ENCODE results near the gene GLIS1. TPM values are rescaled to one million over a fixed set of nuclear protein-coding genes. Genes with fewer than 3 reads are reported as not detected.

The GLIS1 gene
- total RNA-seq, 2 donors from 2014 or later: 0.20 to 0.22 TPM

DNA sequence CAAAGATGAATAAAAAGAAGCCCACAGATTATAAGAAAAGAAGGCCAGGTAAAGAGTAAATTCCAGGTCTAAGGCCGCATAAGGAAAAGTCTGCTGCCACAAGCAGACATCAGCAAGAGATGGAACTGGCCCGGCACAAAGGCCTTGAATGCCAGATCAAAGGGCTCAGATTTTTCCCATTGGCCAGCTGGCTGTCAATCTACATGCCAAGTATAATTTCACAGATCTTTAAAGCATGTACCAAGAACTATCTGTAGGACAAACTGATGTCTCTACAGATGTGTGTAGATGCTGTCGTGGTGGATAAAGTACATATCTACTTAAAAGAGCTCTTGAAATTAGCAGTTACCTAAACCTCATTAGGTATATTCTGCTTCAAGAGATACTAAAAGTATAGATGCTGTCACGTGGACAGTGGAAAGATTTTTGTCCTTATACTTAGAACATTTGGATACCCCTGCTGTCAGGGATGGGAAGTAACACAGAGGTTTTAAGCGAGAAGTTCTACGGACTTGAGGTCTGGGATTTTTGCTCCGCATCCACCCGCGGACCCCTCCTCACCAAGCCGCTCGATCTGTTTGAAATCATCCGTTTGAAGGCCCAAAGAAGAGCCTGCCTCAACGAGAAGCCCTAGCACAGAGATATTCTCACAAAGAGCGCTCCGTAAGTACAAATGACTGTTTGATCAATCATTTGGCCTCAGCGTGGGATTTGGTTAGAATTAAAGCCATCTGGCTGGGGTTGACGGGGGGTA is 10.1 kb downstream of the GLIS1 start:
- no peak for TF ChIP-seq CTCF (IDR thresholded peaks at IDR 0.05)
- no peaks in the 10 kb centered on the region for H3K27me3 ChIP-seq
- H3K9me3 ChIP-seq: no peaks in the 10 kb centered on the region
- H3K4me1 ChIP-seq: no peaks in the 10 kb centered on the region
- H3K27ac ChIP-seq: no peak overlapping the region
- no peak overlapping the region for H3K4me3 ChIP-seq
- no peaks in the 10 kb centered on the region for H3K36me3 ChIP-seq
- no peak for DNase-seq (ENCODE audit: low spot score)

DNA sequence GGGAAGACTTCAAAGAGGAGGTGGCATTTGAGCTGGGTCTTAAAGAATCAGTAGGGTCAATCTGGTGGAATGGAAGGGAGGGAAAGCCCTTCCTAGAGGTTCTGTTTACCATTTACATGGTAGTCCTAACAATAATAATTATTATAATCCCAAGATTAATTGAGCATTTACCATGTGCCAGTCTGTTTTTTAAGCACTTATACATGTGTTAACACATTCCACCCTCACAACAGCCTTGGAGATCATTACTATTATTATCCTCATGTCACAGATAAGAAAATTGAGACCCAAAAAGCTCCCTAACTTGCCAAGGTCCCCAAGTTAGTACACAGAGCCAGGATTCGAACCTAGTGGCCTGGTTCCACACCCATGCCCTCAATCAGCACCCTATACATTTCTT is 10.8 kb downstream of the GLIS1 start:
- no peak for TF ChIP-seq CTCF (IDR thresholded peaks at IDR 0.05)
- Histone ChIP-seq H3K9me3 (no peaks in the 10 kb centered on the region), H3K4me1 (no peaks in the 10 kb centered on the region), H3K36me3 (no peaks in the 10 kb centered on the region), H3K4me3 (no peak overlapping the region), H3K27ac (no peak overlapping the region), H3K27me3 (no peaks in the 10 kb centered on the region)
- DNase-seq (ENCODE audit: low spot score): no peak

- Histone ChIP-seq H3K4me3 (no peak overlapping the region), H3K4me1 (no peaks in the 10 kb centered on the region), H3K27me3 (no peaks in the 10 kb centered on the region), H3K36me3 (no peaks in the 10 kb centered on the region), H3K27ac (no peak overlapping the region), H3K9me3 (no peaks in the 10 kb centered on the region)
- no peak for TF ChIP-seq CTCF (IDR thresholded peaks at IDR 0.05)
- no peak for DNase-seq (ENCODE audit: low spot score)
Measured at GRCh38 chr1:53727461-53728092, 11.4 kb downstream of the GLIS1 start.

- no peaks in the 10 kb centered on the region for H3K36me3 ChIP-seq
- no peaks in the 10 kb centered on the region for H3K9me3 ChIP-seq
- no peaks in the 10 kb centered on the region for H3K4me1 ChIP-seq
- H3K27me3 ChIP-seq: no peaks in the 10 kb centered on the region
- TF ChIP-seq CTCF (IDR thresholded peaks at IDR 0.05): no peak
- no peak overlapping the region for H3K27ac ChIP-seq
- H3K4me3 ChIP-seq: no peak overlapping the region
- DNase-seq (ENCODE audit: low spot score): no peak
Measured at GRCh38 chr1:53726009-53726600, 12.9 kb downstream of the GLIS1 start.

DNA sequence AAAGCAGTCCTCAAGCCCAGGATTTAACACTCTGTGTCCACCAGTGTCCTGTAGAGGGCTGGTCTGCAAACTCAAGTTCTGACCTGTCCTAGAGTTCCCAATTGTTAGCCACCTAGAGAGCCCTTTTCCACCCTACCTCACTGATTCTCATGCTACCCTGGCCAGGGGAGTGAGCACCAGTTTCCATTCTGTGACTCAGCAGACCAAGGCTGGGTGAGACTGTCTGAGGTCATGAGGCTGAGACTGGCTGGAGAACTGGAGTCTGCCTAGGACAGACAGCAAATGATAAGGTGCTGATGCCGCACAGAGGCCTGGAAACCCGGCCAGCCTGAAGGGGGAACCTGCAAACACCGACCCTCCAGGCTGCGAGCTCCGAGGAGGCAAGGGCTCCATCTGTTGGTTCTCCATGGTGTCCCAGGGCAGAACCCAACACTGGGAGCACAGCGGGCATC is 13.7 kb downstream of the GLIS1 start:
- no peak for DNase-seq (ENCODE audit: low spot score)
- Histone ChIP-seq H3K4me3 (no peak overlapping the region), H3K27ac (no peak overlapping the region), H3K4me1 (no peaks in the 10 kb centered on the region), H3K9me3 (no peaks in the 10 kb centered on the region), H3K36me3 (no peaks in the 10 kb centered on the region), H3K27me3 (no peaks in the 10 kb centered on the region)
- no peak for TF ChIP-seq CTCF (IDR thresholded peaks at IDR 0.05)
